GM21423 (cell line): ENCODE results near the gene FAM120B.
"Not testable (repeated sequence)": the region's sequence is repeated elsewhere in the genome, so short reads cannot be mapped to it uniquely, and the experiment has no call there.

Experiments
- ATAC-seq: cut with Tn5 transposase; IDR thresholded peaks from one replicate; pipeline ENCODE4 v1.9.1; 2021; ENCODE audit warnings: mild to moderate bottlenecking, moderate library complexity; ENCODE audit not compliant: unreplicated experiment

The FAM120B gene

GRCh38 chr6:170355190-170355589 lies 48.6 kb downstream of the FAM120B start:
- not testable (repeated sequence) for ATAC-seq

DNA sequence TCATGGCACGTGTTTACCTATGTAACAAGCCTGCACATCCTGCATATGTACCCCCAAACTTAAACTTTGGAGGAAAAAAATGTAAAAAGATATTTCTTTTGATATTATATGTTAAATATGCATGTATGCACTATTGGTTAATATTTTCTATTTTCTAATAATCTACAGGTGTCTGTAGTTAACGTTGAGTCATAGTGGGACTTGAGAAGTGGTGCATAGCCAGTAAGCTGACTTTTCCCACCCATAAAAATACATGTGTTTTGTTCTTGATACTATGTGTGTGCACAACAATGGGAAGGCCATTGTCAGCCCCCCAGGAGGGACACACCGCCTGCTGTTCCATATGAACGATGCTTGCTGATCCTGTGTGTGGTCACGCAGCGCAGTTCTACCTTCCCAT lies 49.1 kb downstream of the FAM120B start:
- no peak for ATAC-seq

DNA sequence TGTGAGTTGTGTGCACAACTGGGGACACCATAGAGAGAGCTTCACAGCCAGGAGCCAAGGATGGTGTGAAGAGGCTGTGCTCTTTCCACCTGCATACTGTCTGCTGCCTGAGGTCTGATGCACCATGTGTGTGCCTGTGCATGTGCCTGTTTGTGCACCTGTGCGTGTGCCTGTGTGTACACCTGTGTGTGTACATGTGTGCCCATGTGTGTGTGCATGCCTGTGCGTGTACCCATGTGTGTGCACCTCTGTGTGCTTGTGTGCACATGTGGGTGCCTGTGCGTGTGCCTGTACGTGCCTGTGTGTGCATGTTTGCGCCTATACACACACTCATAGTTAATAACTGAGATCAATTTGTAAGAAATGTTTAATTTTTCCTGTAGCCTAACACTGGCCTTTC lies 51.3 kb downstream of the FAM120B start:
- no peak for ATAC-seq

- no peak for ATAC-seq
Measured at GRCh38 chr6:170358496-170358895, 51.9 kb downstream of the FAM120B start.

DNA sequence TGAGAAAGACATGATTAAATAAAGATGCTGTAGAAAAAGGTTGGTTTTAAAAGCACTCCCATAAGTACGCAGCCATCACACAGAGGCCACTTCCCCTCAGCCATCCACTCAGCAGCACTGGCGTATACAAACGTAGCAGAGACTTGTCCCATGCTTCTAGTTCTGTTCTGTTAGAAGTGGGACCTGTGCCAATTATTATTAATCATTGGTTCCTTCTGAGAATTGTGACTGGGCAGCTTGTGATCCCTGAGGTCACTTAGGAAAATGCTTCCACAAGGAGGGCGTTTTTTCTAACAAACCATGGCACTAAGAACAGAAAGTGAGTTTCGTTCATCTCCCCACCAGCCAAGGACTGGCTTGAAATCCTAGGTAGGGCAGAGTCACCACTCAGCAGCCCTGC lies 53.9 kb downstream of the FAM120B start:
- no peak for ATAC-seq

DNA sequence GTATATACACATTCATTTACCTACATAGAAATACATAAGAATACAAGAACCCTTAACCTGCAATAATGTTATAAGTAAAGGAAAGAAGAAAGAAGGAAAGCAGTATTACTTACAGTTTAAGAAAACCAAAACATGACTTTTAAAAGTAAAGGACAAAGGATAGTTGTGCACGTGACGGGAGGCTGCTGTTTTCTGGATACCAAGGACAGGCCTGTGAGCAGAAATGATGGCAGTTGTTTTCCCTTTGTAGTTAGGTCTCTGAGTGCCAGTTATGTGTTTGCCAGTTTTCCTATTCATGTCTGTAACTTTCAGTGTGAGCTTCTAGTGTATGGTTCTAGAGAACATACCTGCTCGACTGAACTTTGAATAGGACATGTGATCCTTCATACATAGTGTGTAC lies 54.8 kb downstream of the FAM120B start:
- no peak for ATAC-seq

- ATAC-seq = no peak
Measured at GRCh38 chr6:170362121-170362520, 55.6 kb downstream of the FAM120B start.

DNA sequence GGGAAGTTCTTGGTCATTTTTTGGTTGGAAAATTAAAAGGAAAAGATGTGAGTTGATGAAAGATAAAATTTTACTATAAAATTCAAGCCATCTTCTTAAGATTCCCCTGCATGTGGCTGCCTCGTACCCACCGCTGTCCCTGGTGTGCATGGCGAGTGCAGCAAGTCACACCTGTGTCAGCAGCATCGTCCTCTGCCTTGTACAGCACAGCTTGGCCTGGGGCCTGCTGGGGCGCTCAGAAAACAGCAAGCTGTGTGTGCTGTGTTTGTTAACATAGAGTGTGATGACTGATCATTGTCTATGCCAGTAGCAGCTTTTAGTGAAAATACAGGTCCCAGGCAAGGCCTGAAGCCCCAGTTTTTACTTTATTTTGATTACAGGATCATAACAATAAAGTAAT lies 56.7 kb downstream of the FAM120B start:
- no peak for ATAC-seq

GRCh38 chr6:170365121-170365520 lies 58.6 kb downstream of the FAM120B start:
- ATAC-seq = no peak

DNA sequence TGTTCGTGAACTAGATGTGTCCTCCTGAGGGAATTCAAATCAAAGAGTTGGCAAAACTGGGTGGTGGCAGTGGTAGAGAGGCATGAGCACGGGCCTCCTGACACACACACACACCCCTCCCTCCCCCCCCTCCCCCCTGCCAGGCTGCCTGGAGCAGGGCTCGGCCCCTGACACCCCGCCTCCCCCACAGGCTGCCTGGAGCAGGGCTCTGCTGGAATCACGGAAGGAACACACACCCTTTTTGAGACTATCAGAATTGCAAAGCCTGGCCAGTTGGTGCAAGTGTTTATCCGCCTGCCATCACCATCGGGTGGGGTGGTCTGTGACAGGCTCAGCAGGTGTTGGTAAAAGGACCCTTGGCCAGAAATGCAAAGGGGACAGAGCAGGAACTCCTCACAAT lies 59.0 kb downstream of the FAM120B start:
- ATAC-seq = no peak

DNA sequence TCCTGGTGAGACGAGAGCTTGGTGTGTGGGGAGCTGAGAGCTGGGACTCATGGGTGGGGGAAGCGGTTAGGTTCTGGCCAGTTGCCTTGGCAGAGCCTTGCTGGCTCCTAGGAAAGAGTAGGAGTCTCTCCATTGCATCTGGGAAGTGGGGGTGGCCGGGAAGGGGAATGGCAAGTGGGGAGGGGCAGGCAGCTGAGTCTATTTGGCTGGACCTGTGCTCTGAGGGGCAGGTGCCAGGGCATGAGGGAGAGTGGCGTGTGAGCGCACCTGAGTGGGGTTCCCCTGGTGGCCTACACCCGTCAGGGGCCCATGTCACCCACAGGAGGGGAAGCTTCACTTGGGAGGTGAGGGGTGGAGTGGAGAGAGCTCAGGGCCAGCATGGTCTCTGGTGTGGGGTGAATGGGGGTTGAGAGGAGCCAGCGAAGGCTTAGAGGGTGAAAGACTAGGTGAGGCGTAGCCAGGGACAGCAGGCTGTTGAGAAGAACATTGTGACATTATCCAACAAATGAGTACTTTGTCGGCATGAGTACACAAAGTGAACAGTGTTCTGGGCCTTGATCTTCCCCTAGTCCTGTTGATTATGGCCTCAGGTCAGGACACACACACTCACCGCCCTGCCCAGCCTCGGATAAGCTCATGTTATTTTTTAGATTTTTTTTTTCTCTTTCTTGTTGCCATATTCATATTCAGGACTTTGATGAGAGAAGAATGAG lies 59.8 kb downstream of the FAM120B start:
- no peak for ATAC-seq

DNA sequence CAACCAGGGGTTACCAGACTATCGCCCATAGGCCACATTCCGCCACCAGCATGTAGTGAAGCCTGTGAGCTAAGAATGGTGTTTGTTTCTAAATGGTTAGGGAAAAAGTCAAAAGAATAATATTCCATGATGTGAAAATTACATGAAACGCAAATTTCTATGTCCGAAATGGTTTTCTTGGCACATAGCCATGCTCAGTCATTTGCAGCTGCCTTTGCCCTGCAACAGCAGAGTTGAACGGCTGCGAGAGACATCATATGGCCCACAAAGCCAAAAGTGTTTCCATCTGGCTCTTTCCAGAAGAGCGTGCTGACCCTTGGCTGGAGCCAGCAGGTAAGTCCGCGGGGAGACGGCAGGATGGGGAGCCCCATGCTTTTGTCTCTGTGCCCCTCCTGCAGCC lies 60.7 kb downstream of the FAM120B start:
- no peak for ATAC-seq

- no peak for ATAC-seq
Measured at GRCh38 chr6:170368544-170368943, 62.0 kb downstream of the FAM120B start.

GRCh38 chr6:170369403-170369802 lies 62.8 kb downstream of the FAM120B start:
- ATAC-seq = no peak

- no peak for ATAC-seq
Measured at GRCh38 chr6:170370416-170370815, 63.9 kb downstream of the FAM120B start.

GRCh38 chr6:170371080-170371479 lies 64.5 kb downstream of the FAM120B start:
- no peak for ATAC-seq

GRCh38 chr6:170371588-170371987 lies 65.0 kb downstream of the FAM120B start:
- ATAC-seq = no peak

DNA sequence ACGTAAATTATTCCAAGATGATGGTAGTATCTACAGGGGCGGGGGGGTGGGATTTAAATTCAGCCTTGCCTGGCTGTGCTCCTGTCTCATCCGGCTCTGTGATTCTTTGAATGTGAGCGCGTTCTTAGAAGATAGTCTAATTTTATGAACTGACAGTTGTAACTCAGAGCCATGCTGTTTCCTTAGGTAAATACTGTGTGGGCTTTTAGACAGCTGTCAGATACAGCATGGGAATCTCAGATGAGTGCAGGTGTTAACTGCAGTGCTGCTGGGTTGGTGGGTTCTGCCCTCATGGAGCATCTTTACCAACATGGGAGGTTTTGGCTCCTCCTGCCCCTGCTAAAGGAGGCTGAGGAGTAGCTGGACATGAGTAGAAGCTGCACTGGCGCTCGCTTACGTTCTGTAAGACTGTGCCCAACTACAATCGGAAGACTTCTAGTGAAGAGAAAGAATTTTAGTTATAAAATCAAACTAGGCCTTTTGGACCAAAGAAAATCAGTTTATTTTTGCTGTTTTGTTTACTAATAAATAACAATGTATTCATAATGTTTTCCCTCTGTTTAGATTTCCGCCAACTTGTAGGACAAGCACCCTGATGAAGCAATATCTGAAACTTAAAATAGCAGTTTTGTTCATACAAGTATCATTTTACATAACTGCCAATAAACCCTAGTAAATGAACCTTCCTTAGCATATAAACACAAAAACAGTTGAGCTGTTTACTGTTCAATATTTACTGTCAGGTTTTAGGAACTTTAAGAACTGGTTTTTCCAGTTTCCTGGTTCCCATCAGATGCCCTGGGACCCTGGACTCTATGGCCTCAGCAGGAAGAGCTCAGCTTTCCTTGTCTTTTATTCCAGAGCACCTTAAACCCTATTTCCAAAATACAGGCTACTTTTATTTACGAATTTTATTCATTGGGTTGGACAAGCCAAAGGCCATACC lies 66.1 kb downstream of the FAM120B start:
- ATAC-seq = no peak

DNA sequence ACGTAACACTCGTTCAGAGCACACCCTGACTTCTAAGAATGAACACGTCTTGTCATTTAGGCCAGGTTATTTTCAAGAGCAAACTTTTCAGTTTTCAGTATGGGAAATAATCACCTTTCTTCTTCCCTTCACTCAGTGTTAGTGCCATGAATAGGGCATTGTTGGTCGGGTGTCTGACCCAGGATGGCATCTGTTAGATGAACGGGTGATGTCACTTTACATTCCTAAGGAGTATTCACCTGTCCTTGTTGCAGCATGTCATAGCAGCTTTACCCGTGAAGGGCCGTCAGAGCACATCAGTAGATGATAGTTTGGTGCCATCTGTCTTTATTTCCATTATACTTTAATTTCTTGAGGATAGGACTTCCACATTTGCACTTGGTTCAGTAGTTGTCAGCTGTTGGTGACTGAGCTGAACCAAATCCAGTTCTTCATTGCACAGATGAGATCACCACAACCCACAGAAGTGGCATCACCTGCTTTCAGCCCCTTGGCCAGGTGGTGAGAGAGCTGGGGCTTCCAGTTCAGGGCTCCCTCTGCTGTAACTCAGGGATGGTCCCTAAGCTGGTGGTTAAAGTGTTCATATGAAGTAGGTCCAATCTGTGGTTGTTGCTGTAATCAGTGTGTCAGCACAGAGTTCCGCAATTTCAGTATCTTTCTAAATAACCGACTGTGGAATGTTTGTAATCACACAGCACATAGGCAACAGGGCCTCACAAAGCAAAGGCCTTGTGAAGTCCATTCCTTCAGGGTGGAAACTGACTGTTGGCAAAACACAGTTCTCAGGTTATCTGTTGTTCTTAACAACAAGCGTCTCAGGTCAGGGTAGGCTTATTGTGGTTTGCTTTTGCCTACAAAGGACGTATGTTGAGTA lies 68.2 kb downstream of the FAM120B start:
- ATAC-seq = no peak

- ATAC-seq = no peak
Measured at GRCh38 chr6:170375661-170376060, 69.1 kb downstream of the FAM120B start.

DNA sequence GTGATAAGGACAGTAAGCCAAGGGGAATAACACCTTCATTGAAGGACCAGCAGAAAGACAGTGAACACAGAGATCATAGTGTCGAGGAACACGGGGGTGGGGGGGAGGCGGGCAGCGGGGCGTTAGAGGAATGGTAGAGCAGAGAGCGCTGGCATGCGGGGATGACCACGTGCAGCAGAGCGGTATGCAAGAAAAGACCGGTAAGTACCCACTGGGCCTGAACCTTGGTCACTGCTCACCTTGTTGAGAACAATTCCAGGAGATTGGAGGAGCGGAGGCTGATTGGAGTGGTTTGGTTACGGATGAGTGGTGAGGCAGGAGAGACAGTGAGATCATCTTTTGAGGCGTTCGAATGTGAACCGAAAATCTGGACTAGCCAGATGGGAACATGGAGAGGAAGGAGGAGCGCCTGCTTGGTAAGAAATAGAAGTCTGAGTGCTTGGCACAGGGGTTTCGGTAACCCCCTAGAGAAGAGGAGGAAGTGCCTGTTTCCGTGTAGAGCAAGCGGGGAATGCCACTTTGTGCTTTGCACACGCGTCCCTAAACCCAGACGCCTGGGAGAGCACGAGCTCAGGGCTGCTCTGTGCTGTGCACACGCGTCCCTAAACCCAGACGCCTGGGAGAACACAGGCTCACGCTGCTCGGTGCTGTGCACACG lies 70.0 kb downstream of the FAM120B start:
- ATAC-seq = no peak
